HCT116 (cell line): ENCODE data around the gene CAST. TPM values are rescaled to one million over a fixed set of nuclear protein-coding genes. Genes with fewer than 3 reads are reported as not detected.

Source experiments
- ATAC-seq: fragments of 200-7000 bp; cut with Tn5 transposase; 2 replicates; pipeline ENCODE4 v1.9.1; 2020; ENCODE audit warnings: mild to moderate bottlenecking, moderate library complexity
- BruUV-seq: library from RNA; stranded (reverse); fragments of 400-500 nt; replicated peaks from 2 replicates; lab custom pipeline; 2021; lab: Mats Ljungman, UMichigan
- CTCF ChIA-PET: fragments of 300-600 bp; sonication (Branson Sonifier 250); formaldehyde crosslinking; loops from one replicate; lab custom pipeline; 2021; ENCODE audit warnings: antibody characterized with exemption; lab: Charles Lee
- POLR2A ChIA-PET: fragments of 300-600, 350-600 bp; sonication (Branson Sonifier 250); formaldehyde crosslinking; loops from one replicate; lab custom pipeline; 2021; ENCODE audit warnings: antibody characterized with exemption; lab: Charles Lee
- RAD21 ChIA-PET, 2 experiments: fragments of 300-600 bp; sonication (Branson Sonifier 250); formaldehyde crosslinking; loops; one replicate each; lab custom pipeline; 2023; ENCODE audit warnings: low total read pairs in 2 of 2; ENCODE audit not compliant: uncharacterized antibody in 2 of 2, unreplicated experiment in 2 of 2, low non-redundant PET in 1 of 2; lab: Charles Lee
- DNase-seq: peaks from one replicate; pipeline ENCODE4 v3.0.0-alpha.2; 2010; ENCODE audit warnings: low read depth, low spot score
- H2AFZ ChIP-seq: fragments of 200-600 bp; shearing (Covaris generic), sonication (generic); 2 replicates; pipeline ENCODE4 v1.6.1; 2017; ENCODE audit warnings: low read depth, mixed run types, mixed read lengths, antibody characterized with exemption, low read length; ENCODE audit not compliant: poor library complexity, severe bottlenecking
- H3K27ac ChIP-seq: 2 replicates; pipeline ENCODE4 v1.5.1; 2012; ENCODE audit warnings: low read depth, low read length
- H3K27me3 ChIP-seq: fragments of 200-600 bp; sonication (generic); 2 replicates; pipeline ENCODE4 v1.6.1; 2016; ENCODE audit warnings: mixed run types, low read length, mixed read lengths; ENCODE audit not compliant: insufficient read depth
- H3K36me3 ChIP-seq, 2 experiments: fragments of 200-500 bp in 1 of 2; fragments of 200-600 bp in 1 of 2; sonication (Bioruptor generic) in 1 of 2; sonication (generic) in 1 of 2; 2 replicates each; pipeline versions ENCODE4 v1.5.1 to v1.6.1; 2014 to 2016; ENCODE audit warnings: low read length in 2 of 2, inconsistent platforms in 1 of 2, mixed read lengths in 1 of 2, mixed run types in 1 of 2; ENCODE audit not compliant: insufficient read depth in 2 of 2, control insufficient read depth in 1 of 2
- H3K4me1 ChIP-seq, 2 experiments: fragments of 200-600 bp in 1 of 2; sonication (generic) in 1 of 2; 2 replicates each; pipeline versions ENCODE4 v1.5.1 to v1.6.1; 2012 to 2017; ENCODE audit warnings: low read length in 2 of 2, inconsistent platforms in 1 of 2, mild to moderate bottlenecking in 1 of 2, mixed read lengths in 1 of 2, mixed run types in 1 of 2, moderate library complexity in 1 of 2; ENCODE audit not compliant: insufficient read depth in 2 of 2, control insufficient read depth in 1 of 2
- H3K4me2 ChIP-seq: fragments of 200-600 bp; sonication (generic); 2 replicates; pipeline ENCODE4 v1.6.1; 2017; ENCODE audit warnings: mixed run types, low read length, mixed read lengths
- H3K4me3 ChIP-seq, 2 experiments: fragments of 200-600 bp in 1 of 2; sonication (generic) in 1 of 2; replicated peaks in 1 of 2; 2 replicates each; pipeline ENCODE4 v1.5.1; 2011 to 2016; ENCODE audit warnings: low read length in 2 of 2, control low read depth in 1 of 2, low read depth in 1 of 2, mild to moderate bottlenecking in 1 of 2, mixed read lengths in 1 of 2, mixed run types in 1 of 2
- H3K79me2 ChIP-seq: fragments of 200-600 bp; sonication (generic); 2 replicates; pipeline ENCODE4 v1.6.1; 2017; ENCODE audit warnings: mild to moderate bottlenecking, mixed run types, low read length, moderate library complexity, mixed read lengths; ENCODE audit not compliant: insufficient read depth
- H3K9ac ChIP-seq: fragments of 200-600 bp; sonication (generic); 2 replicates; pipeline ENCODE4 v1.6.1; 2016; ENCODE audit warnings: low read length, mixed read lengths
- H3K9me2 ChIP-seq: fragments of 200-600 bp; sonication (generic), shearing (Covaris generic); 2 replicates; pipeline ENCODE4 v1.6.1; 2017; ENCODE audit warnings: mixed run types, mild to moderate bottlenecking, moderate library complexity; ENCODE audit not compliant: insufficient read depth
- H3K9me3 ChIP-seq, 2 experiments: fragments of 200-500 bp in 1 of 2; fragments of 200-600 bp in 1 of 2; sonication (Bioruptor generic) in 1 of 2; sonication (generic) in 1 of 2; 2 replicates each; pipeline ENCODE4 v1.6.1; 2014 to 2017; ENCODE audit warnings: low read length in 2 of 2, mixed read lengths in 2 of 2, inconsistent platforms in 1 of 2, low read depth in 1 of 2, mild to moderate bottlenecking in 1 of 2, mixed run types in 1 of 2, moderate library complexity in 1 of 2; ENCODE audit not compliant: control insufficient read depth in 1 of 2, insufficient read depth in 1 of 2
- H4K20me1 ChIP-seq: fragments of 200-600 bp; sonication (generic), shearing (Covaris generic); 2 replicates; pipeline ENCODE4 v1.6.1; 2017; ENCODE audit warnings: mixed run types, mild to moderate bottlenecking, moderate library complexity; ENCODE audit not compliant: insufficient read depth
- CEBPB ChIP-seq: IDR thresholded peaks from 2 replicates; pipeline ENCODE4 v1.6.1; 2012; ENCODE audit warnings: low read depth
- EZH2 ChIP-seq: fragments of 200-600 bp; sonication (generic); IDR thresholded peaks from 2 replicates; pipeline ENCODE4 v1.6.1; 2017; ENCODE audit warnings: antibody characterized with exemption, mixed run types
- FOSL1 ChIP-seq: IDR thresholded peaks from 2 replicates; pipeline ENCODE4 v1.6.1; 2012; ENCODE audit warnings: low read depth
- JUND ChIP-seq: IDR thresholded peaks from 2 replicates; pipeline ENCODE4 v1.6.1; 2012
- SIN3A ChIP-seq: IDR thresholded peaks from 2 replicates; pipeline ENCODE4 v1.6.1; 2012; ENCODE audit warnings: low read depth
- SP1 ChIP-seq: IDR thresholded peaks from 2 replicates; pipeline ENCODE4 v1.6.1; 2012; ENCODE audit warnings: low read depth
- TCF7L2 ChIP-seq: IDR thresholded peaks from 2 replicates; pipeline ENCODE4 v1.7.0; 2011; ENCODE audit warnings: borderline replicate concordance, inconsistent platforms; ENCODE audit not compliant: insufficient read depth, insufficient read length; ENCODE audit errors: extremely low read depth
- ZNF274 ChIP-seq: fragments of 200-500 bp; sonication (Bioruptor generic); IDR thresholded peaks from 2 replicates; pipeline ENCODE4 v1.6.1; 2014; ENCODE audit warnings: mild to moderate bottlenecking, low read depth, low read length, inconsistent platforms
- intact Hi-C: fragments of 100-400 bp; cut with micrococcal nuclease; formaldehyde crosslinking; loops from 2 replicates; pipeline ENCODE4 v1.10.0; 2022
- total RNA-seq: library from RNA; stranded (reverse); gene quantifications from one replicate; pipeline ENCODE4 v1.2.1, GENCODE V29; 2021; ENCODE audit not compliant: unreplicated experiment
- TF ChIP-seq, protein P1 (sequence below): IDR thresholded peaks from 2 replicates; pipeline ENCODE4 v1.6.1; 2012

CAST gene
- total RNA-seq, 1 experiment from 2014 or later: 142 TPM

DNA sequence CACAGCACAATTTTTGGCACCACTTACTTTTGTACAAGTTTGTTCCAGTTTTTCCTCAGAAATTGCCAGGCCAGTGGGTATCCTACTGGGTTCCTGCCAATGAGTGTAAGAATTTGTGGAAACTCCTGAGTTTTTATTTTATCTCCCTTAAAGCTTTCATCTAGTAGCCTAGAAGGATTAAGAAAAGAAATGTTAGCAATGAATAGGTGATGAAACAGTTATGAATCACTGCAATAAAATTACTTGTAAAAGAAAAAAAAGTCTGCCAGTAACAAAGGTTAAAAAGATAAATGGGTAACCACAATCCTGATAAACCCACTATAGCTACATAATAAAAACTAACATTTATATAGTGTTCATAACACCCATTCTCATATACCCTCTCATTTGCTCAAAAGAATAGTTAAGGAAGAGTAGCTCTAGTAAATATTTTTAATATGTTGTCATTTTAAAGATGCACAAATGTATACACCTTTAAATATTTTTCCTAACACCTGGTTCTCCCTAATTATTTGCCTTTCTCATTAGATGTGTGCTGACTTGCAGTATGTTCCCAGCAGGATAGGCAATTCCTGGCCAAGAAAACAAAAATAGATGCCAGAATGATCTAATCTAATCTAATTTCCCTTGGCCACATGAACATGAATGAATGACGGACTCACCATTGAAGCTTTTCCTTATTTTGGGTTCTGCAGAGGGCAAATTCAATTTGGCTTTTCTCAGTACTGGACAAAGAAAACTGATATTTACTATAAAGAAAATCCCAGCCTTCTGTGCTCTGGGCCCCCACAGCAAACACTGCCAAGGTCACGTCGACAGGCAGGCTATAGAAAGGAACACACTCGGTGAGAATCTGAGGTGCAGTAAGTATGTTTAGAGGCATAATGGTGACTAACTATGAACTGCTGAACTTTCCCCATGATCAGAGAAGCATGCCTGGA is 119.1 kb downstream of the CAST start:
- Histone ChIP-seq H3K9me2 (no peaks in the 10 kb centered on the region), H3K36me3 (peaks cover 3 to 6% of the 10 kb centered on the region in 2 experiments; a peak in 2 of 4 replicates), H3K4me1 (peaks cover 18 to 22% of the 10 kb centered on the region in 2 experiments), H3K79me2 (no peaks in the 10 kb centered on the region), H3K9me3 (no peaks in the 10 kb centered on the region), H3K27ac (peak overlapping the region; percentile 42; the same call in 1 of the 2 replicates), H3K27me3 (no peaks in the 10 kb centered on the region), H3K4me3 (no peak overlapping the region), H3K9ac (no peak overlapping the region), H3K4me2 (peak overlapping the region; percentile 48), H2AFZ (no peak overlapping the region), H4K20me1 (peaks cover 3% of the 10 kb centered on the region; the same call in 1 of the 2 replicates)
- intact Hi-C loops: no loop called here
- ChIA-PET POLR2A (interaction anchor here (0.7 kb wide), 1 partner anchor 150 kb away, joined by 4 read pairs; no protein-coding TSS in a partner anchor), RAD21 (no interaction called here), CTCF (interaction anchor here (1.0 to 1.3 kb wide), 2 partner anchors 28 to 88 kb away, joined by 4 read pairs; no protein-coding TSS in a partner anchor)
- TF ChIP-seq SIN3A (no peak), FOSL1 (peak; percentile 80), JUND (peak; percentile 72), EZH2 (no peak), TCF7L2 (peak; percentile 34), SP1 (peak; percentile 59), CEBPB (peak; percentile 83), ZNF274 (no peak)
- TF ChIP-seq, protein P1, sequence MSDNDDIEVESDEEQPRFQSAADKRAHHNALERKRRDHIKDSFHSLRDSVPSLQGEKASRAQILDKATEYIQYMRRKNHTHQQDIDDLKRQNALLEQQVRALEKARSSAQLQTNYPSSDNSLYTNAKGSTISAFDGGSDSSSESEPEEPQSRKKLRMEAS: no peak
- BruUV-seq: no TSS peak
- DNase-seq (peak; percentile 38), ATAC-seq (peak; percentile 72)
